Endothelial cell of umbilical vein (primary cell): ENCODE measurements around the gene GSTA2. TPM values are rescaled to one million over a fixed set of nuclear protein-coding genes. Genes with fewer than 3 reads are reported as not detected.
"Not testable (repeated sequence)": the region's sequence is repeated elsewhere in the genome, so short reads cannot be mapped to it uniquely, and the experiment has no call there.

Experiments used
- BruUV-seq: library from RNA; stranded (reverse); fragments of 400-500 nt; replicated peaks from 2 replicates; lab custom pipeline; 2021; lab: Mats Ljungman, UMichigan
- CTCF ChIA-PET: fragments of 300-600, 350-600 bp; sonication (Branson Sonifier 250); formaldehyde crosslinking; loops from one replicate; lab custom pipeline; 2021; ENCODE audit warnings: antibody characterized with exemption, inconsistent platforms; lab: Charles Lee
- POLR2A ChIA-PET: fragments of 300-600, 350-600 bp; sonication (Branson Sonifier 250); formaldehyde crosslinking; loops from one replicate; lab custom pipeline; 2021; ENCODE audit warnings: antibody characterized with exemption, inconsistent platforms; lab: Charles Lee
- DNase-seq: peaks from one replicate; pipeline ENCODE4 v3.0.0-alpha.2; 2011; ENCODE audit warnings: low read depth, low spot score
- FAIRE-seq: peaks from 2 replicates; lab custom pipeline; 2011; peaks lifted over from hg19 to GRCh38; lab: Jason Lieb, UNC
- H2AFZ ChIP-seq: 2 replicates; pipeline ENCODE4 v1.6.0; 2012; ENCODE audit warnings: low read depth, low read length, control low read depth, inconsistent platforms
- H3K27ac ChIP-seq: 2 replicates; pipeline ENCODE4 v1.5.1; 2011; ENCODE audit warnings: low read depth, mild to moderate bottlenecking, control low read depth, low read length, moderate library complexity; ENCODE audit not compliant: insufficient read depth
- H3K27me3 ChIP-seq, 2 experiments: 2 replicates each; pipeline versions ENCODE4 v1.6.0 to v1.6.1; 2011; ENCODE audit warnings: low read length in 2 of 2, mixed read lengths in 1 of 2; ENCODE audit not compliant: control insufficient read depth in 2 of 2, insufficient read depth in 2 of 2
- H3K36me3 ChIP-seq, 2 experiments: 2 replicates in 1 of 2; 3 replicates in 1 of 2; pipeline ENCODE4 v1.5.1; 2011; ENCODE audit warnings: low read length in 2 of 2, mild to moderate bottlenecking in 1 of 2, moderate library complexity in 1 of 2; ENCODE audit not compliant: control insufficient read depth in 2 of 2, insufficient read depth in 2 of 2; ENCODE audit errors: extremely low read depth in 1 of 2
- H3K4me1 ChIP-seq: 3 replicates; pipeline ENCODE4 v1.5.1; 2011; ENCODE audit warnings: mild to moderate bottlenecking, low read length; ENCODE audit not compliant: control insufficient read depth, insufficient read depth; ENCODE audit errors: extremely low read depth
- H3K4me2 ChIP-seq: 2 replicates; pipeline ENCODE4 v1.6.1; 2011; ENCODE audit warnings: low read length, control low read depth, mixed read lengths; ENCODE audit not compliant: insufficient read depth
- H3K4me3 ChIP-seq, 3 experiments: fragments of 200-600 bp in 1 of 3; sonication (generic), shearing (Covaris generic) in 1 of 3; replicated peaks in 1 of 3; 2 replicates each; pipeline ENCODE4 v1.5.1; 2011 to 2016; ENCODE audit warnings: control low read depth in 3 of 3, low read length in 3 of 3, mild to moderate bottlenecking in 2 of 3, inconsistent platforms in 1 of 3, low read depth in 1 of 3, moderate library complexity in 1 of 3; ENCODE audit not compliant: insufficient read depth in 1 of 3
- H3K79me2 ChIP-seq: 2 replicates; pipeline ENCODE4 v1.6.0; 2012; ENCODE audit warnings: low read length, inconsistent platforms; ENCODE audit not compliant: control insufficient read depth, insufficient read depth
- H3K9ac ChIP-seq: replicated peaks from 2 replicates; pipeline ENCODE3; 2011; ENCODE audit warnings: low read length, control low read depth; ENCODE audit not compliant: insufficient read depth; ENCODE audit errors: extremely low read depth
- H3K9me1 ChIP-seq: replicated peaks from 3 replicates; pipeline ENCODE4 v1.6.0; 2011; ENCODE audit warnings: mild to moderate bottlenecking, low read length; ENCODE audit not compliant: control insufficient read depth, insufficient read depth; ENCODE audit errors: extremely low read depth
- H3K9me3 ChIP-seq: replicated peaks from 2 replicates; pipeline ENCODE4 v1.5.1; 2012; ENCODE audit warnings: low read length, inconsistent platforms; ENCODE audit not compliant: control insufficient read depth, insufficient read depth
- H4K20me1 ChIP-seq: replicated peaks from 2 replicates; pipeline ENCODE3; 2011; ENCODE audit warnings: mild to moderate bottlenecking, low read length; ENCODE audit not compliant: control insufficient read depth, insufficient read depth; ENCODE audit errors: extremely low read depth
- CTCF ChIP-seq, 2 donors: IDR thresholded peaks; 1 replicate in 1 of 2; 2 replicates in 1 of 2; pipeline ENCODE4 v1.5.1; 2011; ENCODE audit warnings: low read length in 2 of 2, mild to moderate bottlenecking in 2 of 2, moderate library complexity in 2 of 2, control low read depth in 1 of 2, inconsistent platforms in 1 of 2, low read depth in 1 of 2; ENCODE audit not compliant: insufficient read depth in 1 of 2; ENCODE audit errors: extremely low read depth in 1 of 2
- EZH2 ChIP-seq: IDR thresholded peaks from 2 replicates; pipeline ENCODE4 v1.6.1; 2012; ENCODE audit warnings: borderline replicate concordance, low read depth, mild to moderate bottlenecking, moderate library complexity, low read length, inconsistent platforms; ENCODE audit not compliant: severe bottlenecking
- FOS ChIP-seq: IDR thresholded peaks from 2 replicates; pipeline ENCODE4 v1.6.1; 2011; ENCODE audit warnings: mild to moderate bottlenecking, low read length, moderate library complexity, borderline replicate concordance; ENCODE audit not compliant: insufficient read depth
- GATA2 ChIP-seq: IDR thresholded peaks from 2 replicates; pipeline ENCODE4 v1.7.0; 2011; ENCODE audit warnings: low read depth, mild to moderate bottlenecking, moderate library complexity, mixed read lengths, low read length; ENCODE audit not compliant: insufficient read length, insufficient read depth
- JUN ChIP-seq: IDR thresholded peaks from 2 replicates; pipeline ENCODE4 v1.6.1; 2011; ENCODE audit warnings: borderline replicate concordance, low read depth; ENCODE audit not compliant: insufficient read length, insufficient read depth
- MAX ChIP-seq: IDR thresholded peaks from 2 replicates; pipeline ENCODE4 v1.6.1; 2011; ENCODE audit not compliant: insufficient read depth, insufficient read length
- MYC ChIP-seq: IDR thresholded peaks from one replicate; pipeline ENCODE4 v1.6.1; 2011; ENCODE audit warnings: mild to moderate bottlenecking, low read depth, low read length
- POLR2A ChIP-seq: IDR thresholded peaks from 2 replicates; pipeline ENCODE4 v1.6.1; 2012; ENCODE audit warnings: low read depth, mild to moderate bottlenecking, control low read depth, low read length
- POLR2AphosphoS5 ChIP-seq: IDR thresholded peaks from 2 replicates; pipeline ENCODE4 v1.6.1; 2012; ENCODE audit warnings: low read depth, mild to moderate bottlenecking, control low read depth, low read length, moderate library complexity; ENCODE audit not compliant: insufficient read depth
- dilution Hi-C: fragments of 300-500 bp; cut with MboI; formaldehyde crosslinking; loops from one replicate; pipeline ENCODE4 v1.15.0; 2019; ENCODE audit warnings: low sequenced_read_pairs; ENCODE audit not compliant: extremely low pct_ligation_motif_present
- intact Hi-C: fragments of 100-400 bp; cut with micrococcal nuclease; formaldehyde crosslinking; loops from one replicate; pipeline ENCODE4 v1.10.0; 2022
- polyA plus RNA-seq, 4 experiments: library from polyadenylated mRNA; depleted of rRNA in 3 of 4; stranded (reverse) in 3 of 4; unstranded in 1 of 4; fragments of >200 nt; gene quantifications; 2 replicates each; pipeline versions ENCODE4 v1.2.1 to v1.2.3, GENCODE V29; 2011 to 2012; ENCODE audit warnings: missing spikeins in 1 of 4
- total RNA-seq: library from RNA; stranded (reverse); gene quantifications from 2 replicates; pipeline ENCODE4 v1.2.3, GENCODE V29; 2021

The GSTA2 gene
- total and polyA plus RNA-seq, 2 donors (not counting 3 experiments of a cell fraction or from before 2014, with no cell fraction given) = not detected

- H3K4me1 ChIP-seq = no peaks in the 10 kb centered on the region
- no peak overlapping the region for H3K4me2 ChIP-seq
- no peak overlapping the region for H3K9ac ChIP-seq
- no peaks in the 10 kb centered on the region for H3K9me1 ChIP-seq
- no peak overlapping the region for H2AFZ ChIP-seq
- ChIA-PET POLR2A (no interaction called here), CTCF (no interaction called here)
- no peak for FAIRE-seq
- TF ChIP-seq MAX (no peak), GATA2 (no peak), JUN (no peak), CTCF (IDR thresholded peaks at IDR 0.05; ENCODE audit: extremely low read depth in 1 of 2, insufficient read depth in 1 of 2, low read depth in 1 of 2, low read length in 2 of 2) (no peak), POLR2A (no peak), FOS (no peak), EZH2 (no peak), MYC (no peak), POLR2AphosphoS5 (no peak)
- no peak overlapping the region for H3K4me3 ChIP-seq
- dilution Hi-C loops (no loop called here), intact Hi-C loops (no loop called here)
- no peak for DNase-seq
- no peaks in the 10 kb centered on the region for H4K20me1 ChIP-seq
- BruUV-seq = no TSS peak
- no peaks in the 10 kb centered on the region for H3K9me3 ChIP-seq
- H3K27ac ChIP-seq = no peak overlapping the region
- no peaks in the 10 kb centered on the region for H3K79me2 ChIP-seq
- H3K27me3 ChIP-seq = peaks cover 0 to 4% of the 10 kb centered on the region in 2 experiments
- H3K36me3 ChIP-seq = no peaks in the 10 kb centered on the region
Observed at GRCh38 chr6:52808660-52809059, 45.4 kb upstream of the GSTA2 start.

- H4K20me1 ChIP-seq, H3K4me1 ChIP-seq, H3K27me3 ChIP-seq, FAIRE-seq, DNase-seq, H2AFZ ChIP-seq, POLR2A ChIA-PET, H3K27ac ChIP-seq, H3K9ac ChIP-seq, BruUV-seq, H3K9me1 ChIP-seq, H3K4me3 ChIP-seq, H3K36me3 ChIP-seq, H3K4me2 ChIP-seq, intact Hi-C loops, H3K9me3 ChIP-seq, CTCF ChIA-PET, H3K79me2 ChIP-seq, dilution Hi-C loops: not testable (repeated sequence)
Observed at GRCh38 chr6:52803668-52804255, 40.5 kb upstream of the GSTA2 start, which contains the start of gene GSTA1. TSS of gene GSTA1 (minus strand) at chr6:52803816. CDS start at chr6:52799267, 4,549 bp downstream.
